ENCODE results near the gene LHPP.

The LHPP gene

DNA sequence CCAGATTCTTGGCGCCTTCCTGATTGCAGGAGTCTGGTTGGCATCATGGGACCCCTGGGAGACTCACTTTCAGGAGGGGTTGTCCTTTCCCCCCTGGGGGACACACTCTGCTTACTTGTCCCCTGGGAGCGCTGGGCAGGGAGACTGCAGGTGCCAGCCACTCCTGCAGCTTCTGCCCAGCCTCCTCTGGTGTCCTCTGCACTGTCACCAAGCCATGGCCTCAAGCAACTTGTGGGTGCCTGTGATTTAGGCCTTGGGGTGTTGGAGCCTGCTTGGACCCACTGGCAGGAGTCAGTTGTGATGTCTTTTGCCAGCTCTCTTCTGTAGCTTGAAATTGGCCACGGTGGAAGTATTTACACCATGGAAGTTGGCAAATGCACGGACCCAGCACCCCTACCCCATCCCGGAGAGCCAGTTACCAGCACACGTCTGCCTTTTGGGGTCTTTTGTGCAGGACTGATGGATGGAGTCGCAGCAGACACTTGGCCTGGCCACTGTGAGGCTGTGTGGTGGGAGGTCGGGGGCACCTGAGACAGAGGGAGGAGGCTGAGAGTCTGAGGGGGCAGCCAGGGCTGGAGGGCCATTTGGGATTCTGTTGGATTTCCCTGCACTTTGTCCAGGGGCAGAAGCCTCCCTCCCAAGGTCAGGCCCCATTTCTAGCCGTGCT is 104.7 kb downstream of the LHPP start:
- no peak for FAIRE-seq
- DNase-seq (ENCODE audit: insufficient read length): no peak
- TF ChIP-seq POLR2A (IDR thresholded peaks at IDR 0.05; ENCODE audit: low read depth, low read length) (no peak), POLR2AphosphoS5 (IDR thresholded peaks at IDR 0.05; ENCODE audit: low read depth, low read length) (no peak), TAF1 (IDR thresholded peaks at IDR 0.05; ENCODE audit: borderline replicate concordance, low read depth, low read length) (no peak)

GRCh38 chr10:124566981-124567835 is 105.6 kb downstream of the LHPP start:
- FAIRE-seq: no peak
- TF ChIP-seq POLR2AphosphoS5 (IDR thresholded peaks at IDR 0.05; ENCODE audit: low read depth, low read length) (no peak), POLR2A (IDR thresholded peaks at IDR 0.05; ENCODE audit: low read depth, low read length) (no peak), TAF1 (IDR thresholded peaks at IDR 0.05; ENCODE audit: borderline replicate concordance, low read depth, low read length) (no peak)
- DNase-seq (ENCODE audit: insufficient read length): no peak

GRCh38 chr10:124568339-124568738 is 106.7 kb downstream of the LHPP start:
- TF ChIP-seq POLR2AphosphoS5 (IDR thresholded peaks at IDR 0.05; ENCODE audit: low read depth, low read length): no peak
- no peak for TF ChIP-seq TAF1 (IDR thresholded peaks at IDR 0.05; ENCODE audit: borderline replicate concordance, low read depth, low read length)
- TF ChIP-seq POLR2A (IDR thresholded peaks at IDR 0.05; ENCODE audit: low read depth, low read length): no peak
- FAIRE-seq (no peak), DNase-seq (ENCODE audit: insufficient read length) (no peak)

DNA sequence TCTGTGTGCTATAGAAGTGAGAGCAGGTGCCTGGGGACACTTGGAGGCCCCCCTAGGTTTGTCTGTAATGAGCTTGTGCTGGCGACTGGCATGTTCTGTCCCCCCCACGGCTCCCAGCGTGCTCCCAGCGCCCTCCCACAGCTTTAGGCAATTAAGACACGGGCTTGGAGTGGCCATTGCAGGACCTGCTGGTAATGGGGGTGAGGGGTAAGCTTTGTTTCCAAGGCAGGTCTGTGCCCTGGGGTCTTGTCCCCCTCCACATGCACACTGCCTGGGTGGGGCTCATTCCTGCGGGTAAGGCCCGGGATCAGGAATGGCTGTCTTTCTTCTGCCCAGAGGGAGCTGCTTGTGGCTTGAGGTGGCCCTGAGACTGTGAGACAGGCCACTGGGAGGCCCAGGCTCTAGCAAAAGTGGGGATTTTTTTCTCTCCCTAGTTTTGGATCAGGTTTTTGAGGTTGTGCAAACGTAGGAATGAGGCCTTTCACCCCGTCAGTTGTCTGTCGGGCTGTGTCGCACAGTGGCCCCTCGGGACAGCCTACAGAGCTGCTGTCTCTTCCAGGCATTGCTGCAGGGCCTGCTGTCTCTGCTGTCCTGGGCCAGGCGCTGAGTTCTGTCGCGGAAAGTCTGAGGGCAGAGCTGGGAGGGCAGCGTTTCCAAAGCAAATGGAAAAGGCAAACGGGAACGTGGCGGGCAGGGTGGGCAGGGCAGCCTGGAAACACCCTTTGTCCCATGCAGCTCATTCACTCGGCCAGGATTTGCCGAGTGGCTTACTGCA is 107.4 kb downstream of the LHPP start:
- DNase-seq (ENCODE audit: insufficient read length) (no peak), FAIRE-seq (no peak)
- TF ChIP-seq POLR2AphosphoS5 (IDR thresholded peaks at IDR 0.05; ENCODE audit: low read depth, low read length): no peak
- no peak for TF ChIP-seq TAF1 (IDR thresholded peaks at IDR 0.05; ENCODE audit: borderline replicate concordance, low read depth, low read length)
- TF ChIP-seq POLR2A (IDR thresholded peaks at IDR 0.05; ENCODE audit: low read depth, low read length): no peak

GRCh38 chr10:124569623-124570470 is 108.2 kb downstream of the LHPP start:
- no peak for DNase-seq (ENCODE audit: insufficient read length)
- TF ChIP-seq POLR2A (IDR thresholded peaks at IDR 0.05; ENCODE audit: low read depth, low read length) (no peak), POLR2AphosphoS5 (IDR thresholded peaks at IDR 0.05; ENCODE audit: low read depth, low read length) (no peak), TAF1 (IDR thresholded peaks at IDR 0.05; ENCODE audit: borderline replicate concordance, low read depth, low read length) (no peak)
- FAIRE-seq: peak; percentile 14

DNA sequence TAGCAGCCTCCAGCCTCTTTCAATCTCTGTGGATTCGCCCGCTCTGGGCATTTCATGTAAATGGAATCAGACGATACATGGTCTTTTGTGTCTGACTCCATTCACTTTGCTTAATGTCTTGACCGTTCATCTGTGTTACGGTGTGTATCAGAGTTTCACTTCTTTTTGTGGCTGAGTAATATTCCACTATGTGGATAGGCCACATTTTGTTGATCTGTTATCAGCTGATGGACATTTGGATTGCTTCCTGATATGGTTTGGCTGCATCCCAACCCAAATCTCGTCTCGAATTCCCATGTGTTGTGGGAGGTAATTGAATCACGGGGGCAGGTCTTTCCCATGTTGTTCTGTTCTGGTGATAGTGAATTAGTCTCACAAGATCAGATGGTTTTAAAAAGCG is 109.0 kb downstream of the LHPP start:
- FAIRE-seq: no peak
- no peak for DNase-seq (ENCODE audit: insufficient read length)

GRCh38 chr10:124572751-124573150 is 111.1 kb downstream of the LHPP start:
- no peak for DNase-seq (ENCODE audit: insufficient read length)
- FAIRE-seq: no peak
- TF ChIP-seq TAF1 (IDR thresholded peaks at IDR 0.05; ENCODE audit: borderline replicate concordance, low read depth, low read length): no peak
- no peak for TF ChIP-seq POLR2A (IDR thresholded peaks at IDR 0.05; ENCODE audit: low read depth, low read length)
- TF ChIP-seq POLR2AphosphoS5 (IDR thresholded peaks at IDR 0.05; ENCODE audit: low read depth, low read length): no peak

More for the DNA sequence above, 109.0 kb downstream of the LHPP start:
- TF ChIP-seq TAF1 (IDR thresholded peaks at IDR 0.05; ENCODE audit: borderline replicate concordance, low read depth, low read length): no peak
- no peak for TF ChIP-seq POLR2A (IDR thresholded peaks at IDR 0.05; ENCODE audit: low read depth, low read length)
- TF ChIP-seq POLR2AphosphoS5 (IDR thresholded peaks at IDR 0.05; ENCODE audit: low read depth, low read length): no peak

GRCh38 chr10:124573726-124574455 is 112.3 kb downstream of the LHPP start:
- FAIRE-seq (no peak), DNase-seq (ENCODE audit: insufficient read length) (no peak)
- TF ChIP-seq POLR2AphosphoS5 (IDR thresholded peaks at IDR 0.05; ENCODE audit: low read depth, low read length): no peak

- no peak for TF ChIP-seq POLR2AphosphoS5 (IDR thresholded peaks at IDR 0.05; ENCODE audit: low read depth, low read length)
- TF ChIP-seq TAF1 (IDR thresholded peaks at IDR 0.05; ENCODE audit: borderline replicate concordance, low read depth, low read length): no peak
- no peak for TF ChIP-seq POLR2A (IDR thresholded peaks at IDR 0.05; ENCODE audit: low read depth, low read length)
- no peak for FAIRE-seq
- no peak for DNase-seq (ENCODE audit: insufficient read length)
Measured at GRCh38 chr10:124574456-124575070, 112.9 kb downstream of the LHPP start.

All from GM12892 (cell line).